NCI-H1092 treated with DMSO at 0.1 percent for 48 hours (cell line): ENCODE measurements around the gene CDKN1A.
"Not testable (repeated sequence)": the region's sequence is repeated elsewhere in the genome, so short reads cannot be mapped to it uniquely, and the experiment has no call there.

ENCODE experiments used
- DNase-seq: peaks from one replicate; lab custom pipeline; 2025; lab: John Stamatoyannopoulos, UW

Gene CDKN1A

DNA sequence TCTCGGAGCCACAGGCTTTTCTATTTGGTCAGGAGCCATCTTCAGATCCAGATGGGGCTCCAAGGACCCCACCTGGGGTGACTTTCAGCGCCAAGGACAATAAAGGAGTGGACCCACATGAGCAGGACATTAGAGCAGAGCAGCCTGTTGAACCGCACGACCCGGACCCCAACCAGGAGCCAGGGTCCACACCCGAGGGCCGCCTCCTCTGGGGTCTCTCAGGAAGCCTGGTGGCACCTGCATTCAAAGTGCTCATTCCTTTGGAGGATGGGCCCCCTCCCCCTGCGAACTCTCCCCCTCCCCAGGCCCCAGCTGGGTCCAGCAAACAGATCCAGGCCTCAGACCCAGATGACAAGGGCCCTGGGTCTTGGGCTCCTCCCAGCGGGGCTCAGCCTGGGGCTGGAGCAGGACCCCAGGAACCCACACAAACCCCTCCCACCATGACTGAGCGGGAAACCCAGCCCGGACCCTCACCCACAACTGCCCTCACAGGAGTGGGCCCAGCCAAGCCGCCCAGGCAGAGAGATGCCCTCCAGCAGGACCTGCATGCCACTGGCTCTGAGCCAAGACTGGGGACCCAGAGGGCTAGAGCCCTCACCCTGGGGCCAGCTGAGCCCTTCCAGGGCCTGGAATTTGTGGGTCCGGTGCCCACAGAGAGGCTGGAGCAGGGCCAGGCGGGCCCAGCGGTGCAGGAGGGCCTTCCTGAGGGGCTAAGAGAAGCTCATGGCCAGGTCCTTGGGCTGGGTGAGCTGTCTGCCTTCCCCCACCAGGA is 43.0 kb downstream of the CDKN1A start:
- no peak for DNase-seq

GRCh38 chr6:36722365-36722764 is 43.9 kb downstream of the CDKN1A start:
- DNase-seq, result no peak

DNA sequence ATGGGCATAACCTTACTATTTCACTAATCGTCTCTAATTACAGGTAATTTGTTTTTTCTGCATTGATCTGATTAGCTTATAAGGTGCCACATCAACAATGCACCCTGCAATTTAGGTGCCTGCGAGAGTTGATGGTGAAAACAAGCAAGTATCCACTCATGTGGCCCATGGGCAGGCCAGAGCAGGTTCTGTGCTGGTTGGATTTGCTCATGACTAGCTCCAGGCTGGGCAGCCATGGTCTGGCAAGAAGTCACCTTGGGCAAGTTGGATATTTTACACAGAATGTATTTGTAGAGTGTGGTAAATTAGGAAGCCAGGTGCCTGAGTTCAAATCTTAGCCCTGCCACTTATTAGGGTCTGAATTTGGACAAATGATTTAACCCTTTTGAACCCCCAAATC is 44.4 kb downstream of the CDKN1A start:
- no peak for DNase-seq

- not testable (repeated sequence) for DNase-seq
Observed at GRCh38 chr6:36723992-36724391, 45.5 kb downstream of the CDKN1A start.

DNA sequence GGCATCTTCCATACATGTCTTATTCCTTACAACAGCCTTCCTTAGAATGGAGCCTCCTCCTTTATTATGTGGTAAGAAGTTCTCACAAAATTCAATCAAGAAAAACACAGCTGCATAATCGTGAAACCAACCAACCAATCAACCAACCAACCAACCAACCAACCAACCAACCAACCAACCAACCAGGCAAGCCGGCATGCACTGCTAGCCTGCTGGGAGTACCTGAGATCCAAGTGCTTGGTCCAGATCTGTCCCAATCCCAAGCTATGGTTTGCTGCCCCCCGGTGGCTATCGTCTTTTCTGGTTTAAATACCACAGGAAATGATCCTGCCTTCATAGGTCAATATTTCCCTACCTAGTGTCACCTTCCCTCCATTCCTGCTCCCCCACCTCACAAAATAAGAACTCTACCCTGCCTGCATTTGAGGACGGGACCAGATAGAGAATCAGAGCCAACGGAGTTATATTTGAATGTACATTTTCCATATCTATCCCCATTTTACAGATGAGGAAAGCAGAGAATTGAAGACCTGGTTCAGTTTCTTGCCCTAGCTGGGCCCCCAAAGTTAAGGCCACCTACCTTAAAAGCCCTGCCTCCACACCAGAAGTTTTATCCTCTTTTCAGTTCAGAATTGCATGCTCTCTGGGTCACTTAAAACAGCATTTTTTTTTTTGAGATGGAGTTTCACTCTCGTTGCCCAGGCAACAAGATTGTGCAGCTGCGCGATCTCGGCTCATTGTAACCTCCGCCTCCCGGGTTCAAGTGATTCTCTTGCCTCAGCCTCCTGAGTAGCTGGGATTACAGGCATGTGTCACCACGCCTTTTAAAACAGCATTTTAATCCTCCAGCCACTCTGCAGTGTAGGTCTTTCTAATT is 46.2 kb downstream of the CDKN1A start:
- DNase-seq, result peak; percentile 31

- DNase-seq, result no peak
Observed at GRCh38 chr6:36725581-36725980, 47.1 kb downstream of the CDKN1A start.

GRCh38 chr6:36727505-36728021 is 49.0 kb downstream of the CDKN1A start:
- DNase-seq, result no peak

GRCh38 chr6:36728289-36729160 is 50.0 kb downstream of the CDKN1A start:
- DNase-seq, result no peak

DNA sequence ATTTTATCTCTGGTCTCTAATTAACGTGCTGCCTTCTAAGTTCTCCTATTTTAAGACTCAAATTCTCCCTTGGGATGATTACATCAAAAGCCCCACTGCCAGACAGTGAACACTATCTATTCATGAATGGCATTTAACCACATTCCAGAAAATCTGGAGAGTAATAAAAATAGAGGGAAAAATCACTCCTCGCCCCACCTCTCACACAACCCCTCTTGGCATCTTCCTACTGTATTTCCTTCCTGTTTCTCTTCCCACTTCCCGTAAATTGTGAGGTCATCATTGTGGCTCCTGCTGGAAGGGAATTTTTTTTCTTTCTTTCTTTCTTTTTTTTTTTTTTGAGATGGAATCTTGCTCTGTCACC is 50.6 kb downstream of the CDKN1A start:
- DNase-seq, result no peak

- DNase-seq, result no peak
Observed at GRCh38 chr6:36730424-36731380, 52.2 kb downstream of the CDKN1A start.

- no peak for DNase-seq
Observed at GRCh38 chr6:36731622-36732310, 53.3 kb downstream of the CDKN1A start.

DNA sequence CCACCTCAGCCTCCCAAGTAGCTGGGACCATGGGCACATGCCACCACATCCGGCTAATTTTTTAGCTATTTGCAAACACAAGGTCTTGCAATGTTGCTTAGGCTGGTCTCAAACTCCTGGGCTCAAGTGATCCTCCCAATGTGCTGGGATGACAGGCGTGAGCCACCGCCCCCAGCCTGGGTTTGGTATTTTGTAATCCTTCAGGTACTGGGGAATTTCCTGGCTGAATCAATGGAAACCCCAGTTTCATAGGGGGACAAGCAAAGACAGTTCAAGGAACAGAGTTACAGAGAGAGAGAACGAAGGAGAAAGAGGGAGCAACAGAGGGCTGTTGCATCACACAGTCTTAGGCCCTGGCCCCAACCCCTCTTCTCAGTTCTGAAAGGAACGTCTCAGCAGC is 54.8 kb downstream of the CDKN1A start:
- no peak for DNase-seq

- no peak for DNase-seq
Observed at GRCh38 chr6:36734486-36735060, 56.1 kb downstream of the CDKN1A start.

DNA sequence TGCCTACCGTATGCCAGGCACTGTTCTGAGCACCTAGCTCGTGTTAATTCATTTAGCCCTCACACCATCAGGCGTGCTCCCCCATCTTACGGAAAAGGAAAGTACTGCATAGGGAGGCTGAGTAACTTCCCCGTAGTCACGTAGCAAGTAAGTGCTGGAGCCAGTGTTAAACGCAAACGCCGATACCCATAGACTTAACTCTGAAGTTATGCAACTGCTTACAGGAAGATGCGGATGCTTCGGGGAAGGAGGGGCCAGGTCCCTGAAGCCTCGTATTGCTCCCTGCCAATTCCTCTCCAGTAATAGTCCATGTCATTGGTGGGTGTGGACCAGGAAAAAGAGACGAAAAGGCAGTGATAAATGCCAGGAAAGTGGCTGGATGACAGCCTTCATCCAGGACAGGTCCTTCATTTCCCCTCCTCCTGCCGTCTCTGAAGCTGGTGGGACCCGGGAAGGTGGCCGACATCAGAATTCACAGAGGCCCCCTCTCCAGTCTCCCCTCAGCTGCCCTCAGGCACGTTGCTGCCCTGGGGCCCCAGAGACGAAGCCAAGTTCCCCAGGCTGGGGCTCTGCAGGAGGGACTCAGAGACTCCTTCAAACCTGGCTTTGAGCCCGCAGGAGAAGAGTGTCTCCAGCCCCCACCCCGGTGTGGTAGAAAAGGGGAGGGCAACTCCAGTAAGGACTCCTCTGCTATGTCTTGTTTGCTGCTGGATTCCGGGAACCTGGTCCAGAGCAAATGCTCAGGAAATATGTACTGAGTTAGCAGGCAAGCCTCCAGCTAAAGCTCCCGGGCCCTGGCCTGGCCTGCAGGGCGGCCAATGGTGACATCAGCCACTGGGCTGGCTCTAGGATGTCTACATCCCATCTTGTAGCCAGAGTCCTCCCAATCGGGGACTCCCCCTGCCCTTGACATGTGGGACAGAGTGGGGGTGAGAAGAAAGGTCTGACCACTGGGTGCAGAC is 56.9 kb downstream of the CDKN1A start:
- no peak for DNase-seq
